B cell (primary cell): ENCODE data around the gene CD59. TPM values are rescaled to one million over a fixed set of nuclear protein-coding genes. Genes with fewer than 3 reads are reported as not detected.

Experiments
- ATAC-seq: fragments of 200-7000 bp; cut with Tn5 transposase; one replicate; pipeline ENCODE4 v1.10.0; 2021; ENCODE audit warnings: low read depth, mild to moderate bottlenecking, moderate number of reproducible peaks, moderate library complexity
- CTCF ChIA-PET: fragments of 350-600 bp; sonication (Branson Sonifier 250); formaldehyde crosslinking; loops from one replicate; lab custom pipeline; 2021; ENCODE audit warnings: antibody characterized with exemption, inconsistent platforms; lab: Charles Lee
- POLR2A ChIA-PET: fragments of 350-600 bp; sonication (Branson Sonifier 250); formaldehyde crosslinking; loops from one replicate; lab custom pipeline; 2021; ENCODE audit warnings: antibody characterized with exemption; lab: Charles Lee
- DNase-seq: peaks from one replicate; pipeline ENCODE4 v3.0.0; 2013
- H2AFZ ChIP-seq: 2 replicates; pipeline ENCODE4 v1.6.1; 2012; ENCODE audit warnings: mild to moderate bottlenecking, low read depth, low read length; ENCODE audit not compliant: insufficient read depth, poor library complexity, severe bottlenecking
- H3K27ac ChIP-seq, 2 donors: 1 replicate in 1 of 2; 2 replicates in 1 of 2; pipeline ENCODE4 v1.5.1; 2012 to 2013; ENCODE audit warnings: low read length in 2 of 2, mild to moderate bottlenecking in 2 of 2, moderate library complexity in 1 of 2
- H3K27me3 ChIP-seq, 4 experiments: fragments of 200-600 bp in 1 of 4; sonication (generic) in 1 of 4; replicated peaks in 1 of 4; 1 replicate in 2 of 4; 2 replicates in 2 of 4; pipeline versions ENCODE4 v1.6.1 to v1.7.0; 2013 to 2016; ENCODE audit warnings: low read length in 3 of 4, mild to moderate bottlenecking in 2 of 4, mixed read lengths in 1 of 4, moderate library complexity in 1 of 4; ENCODE audit not compliant: insufficient read depth in 4 of 4, control insufficient read depth in 3 of 4; ENCODE audit errors: control extremely low read depth in 1 of 4
- H3K36me3 ChIP-seq, 2 experiments: replicated peaks in 1 of 2; 1 replicate in 1 of 2; 2 replicates in 1 of 2; pipeline versions ENCODE4 v1.6.1 to v1.7.1; 2013; ENCODE audit warnings: low read length in 1 of 2; ENCODE audit not compliant: insufficient read depth in 2 of 2, control insufficient read depth in 1 of 2; ENCODE audit errors: control extremely low read depth in 1 of 2, extremely low read depth in 1 of 2
- H3K4me1 ChIP-seq, 2 donors: fragments of 200-600 bp in 1 of 2; sonication (generic) in 1 of 2; 1 replicate in 1 of 2; 2 replicates in 1 of 2; pipeline versions ENCODE4 v1.5.1 to v1.6.1; 2013 to 2017; ENCODE audit warnings: low read length in 2 of 2; ENCODE audit not compliant: control insufficient read depth in 2 of 2, insufficient read depth in 2 of 2
- H3K4me2 ChIP-seq: replicated peaks from 2 replicates; pipeline ENCODE3; 2012; ENCODE audit warnings: mild to moderate bottlenecking, low read depth, low read length; ENCODE audit not compliant: poor library complexity, severe bottlenecking
- H3K4me3 ChIP-seq, 5 experiments: fragments of 200-600 bp in 1 of 5; sonication (generic) in 1 of 5; 1 replicate in 3 of 5; 2 replicates in 2 of 5; pipeline versions ENCODE4 v1.5.1 to v1.7.0; 2011 to 2016; ENCODE audit warnings: low read length in 4 of 5, mild to moderate bottlenecking in 4 of 5, low read depth in 2 of 5, control low read depth in 1 of 5, moderate library complexity in 1 of 5; ENCODE audit not compliant: insufficient read depth in 1 of 5; ENCODE audit errors: control extremely low read depth in 1 of 5, extremely low read depth in 1 of 5
- H3K79me2 ChIP-seq: fragments of 200-600 bp; sonication (generic); one replicate; pipeline ENCODE4 v1.6.0; 2016; ENCODE audit warnings: low read length; ENCODE audit not compliant: control insufficient read depth, insufficient read depth
- H3K9ac ChIP-seq: fragments of 200-600 bp; sonication (generic); 2 replicates; pipeline ENCODE4 v1.6.1; 2017; ENCODE audit warnings: mild to moderate bottlenecking, low read length, moderate library complexity
- H3K9me3 ChIP-seq, 3 donors: one replicate each; pipeline versions ENCODE4 v1.6.1 to v1.7.1; 2013; ENCODE audit warnings: low read length in 2 of 3; ENCODE audit not compliant: control insufficient read depth in 2 of 3, insufficient read depth in 1 of 3; ENCODE audit errors: control extremely low read depth in 1 of 3
- H4K20me1 ChIP-seq: 2 replicates; pipeline ENCODE4 v1.6.0; 2012; ENCODE audit warnings: mild to moderate bottlenecking, low read length; ENCODE audit not compliant: insufficient read depth, control insufficient read depth, poor library complexity, severe bottlenecking
- H3K27ac Mint-ChIP-seq: one replicate; pipeline ENCODE4 v1.8.0; 2021; ENCODE audit warnings: mixed read lengths
- H3K27me3 Mint-ChIP-seq: one replicate; pipeline ENCODE4 v1.8.0; 2021; ENCODE audit warnings: mixed read lengths
- H3K4me1 Mint-ChIP-seq: one replicate; pipeline ENCODE4 v1.8.0; 2021; ENCODE audit warnings: mixed read lengths
- H3K4me3 Mint-ChIP-seq: one replicate; pipeline ENCODE4 v1.8.0; 2021; ENCODE audit warnings: mixed read lengths
- H3K9me3 Mint-ChIP-seq: one replicate; pipeline ENCODE4 v1.8.0; 2022; ENCODE audit warnings: mixed read lengths; ENCODE audit not compliant: insufficient read depth
- CTCF ChIP-seq: fragments of 200-600 bp; IDR thresholded peaks from one replicate; pipeline ENCODE4 v1.8.0; 2022; ENCODE audit warnings: antibody characterized with exemption, mild to moderate bottlenecking
- EZH2 ChIP-seq: IDR thresholded peaks from 2 replicates; pipeline ENCODE4 v1.6.1; 2012; ENCODE audit warnings: borderline replicate concordance, low read depth, mild to moderate bottlenecking, moderate library complexity, low read length; ENCODE audit not compliant: insufficient read depth, poor library complexity, severe bottlenecking
- WGBS: methylation state at CpG from one replicate; pipeline ENCODE4 v1.1.5; 2013; ENCODE audit warnings: missing lambda C conversion rate; ENCODE audit not compliant: insufficient coverage; 5-methylcytosine and 5-hydroxymethylcytosine counted together
- intact Hi-C: fragments of 100-400 bp; cut with micrococcal nuclease; formaldehyde crosslinking; loops from one replicate; pipeline ENCODE4 v1.10.0; 2022
- polyA plus RNA-seq: library from polyadenylated mRNA; depleted of rRNA; stranded (reverse); fragments of >200 nt; gene quantifications from 2 replicates; pipeline ENCODE4 v1.2.3, GENCODE V29; 2012
- total RNA-seq, 2 donors: library from RNA; stranded (reverse); fragments of 120-200 nt in 1 of 2; gene quantifications; 1 replicate in 1 of 2; 2 replicates in 1 of 2; pipeline versions ENCODE4 v1.2.3 to v1.2.4, GENCODE V29; 2013 to 2022

CD59 gene
- total and polyA plus RNA-seq, 2 donors (not counting 1 experiment from before 2014, with no cell fraction given): 10.9 to 41.3 TPM

- peaks cover 0 to 38% (median 13%) of the 10 kb centered on the region in 4 experiments for H3K27me3 ChIP-seq
- no peak overlapping the region for H3K9ac ChIP-seq
- no CpG with 5 or more reads among the region's 1 CpG for WGBS
- intact Hi-C loops: loop anchor here (2.0 to 10.0 kb wide), 2 partner anchors 329 to 881 kb away; partner anchors contain the start of genes NAT10 and QSER1
- H3K4me3 Mint-ChIP-seq: peak overlapping the region; percentile 92
- H3K9me3 ChIP-seq: no peaks in the 10 kb centered on the region
- H3K4me2 ChIP-seq: no peak overlapping the region
- ATAC-seq: no peak
- H3K4me3 ChIP-seq: no peak overlapping the region
- no peak overlapping the region for H2AFZ ChIP-seq
- POLR2A ChIA-PET: no interaction called here
- TF ChIP-seq EZH2 (no peak), CTCF (no peak)
- CTCF ChIA-PET: interaction anchor here (0.6 kb wide), 1 partner anchor 53 kb away, joined by 3 read pairs; no protein-coding TSS in a partner anchor
- H3K4me1 Mint-ChIP-seq: peaks cover 35% of the 10 kb centered on the region
- DNase-seq: no peak
- peaks cover 19% of the 10 kb centered on the region for H4K20me1 ChIP-seq
- no peak overlapping the region for H3K27ac ChIP-seq
- peaks cover 30% of the 10 kb centered on the region for H3K27me3 Mint-ChIP-seq
- H3K79me2 ChIP-seq: peaks cover 36% of the 10 kb centered on the region
- no peaks in the 10 kb centered on the region for H3K36me3 ChIP-seq
- peaks cover 21 to 24% of the 10 kb centered on the region in 2 donors for H3K4me1 ChIP-seq
- no peak overlapping the region for H3K27ac Mint-ChIP-seq
- no peaks in the 10 kb centered on the region for H3K9me3 Mint-ChIP-seq
These were observed 39.7 kb upstream of the CD59 start for GRCh38 chr11:33775832-33776470.

GRCh38 chr11:33775467-33775807, 39.2 kb upstream of the CD59 start:
- POLR2A ChIA-PET: no interaction called here
- intact Hi-C loops: loop anchor here (2.0 to 10.0 kb wide), 2 partner anchors 329 to 881 kb away; partner anchors contain the start of genes NAT10 and QSER1
- H3K4me1 Mint-ChIP-seq: peaks cover 37% of the 10 kb centered on the region
- no peak for ATAC-seq
- 100% methylated on average over 2 of the region's 7 CpGs for WGBS
- Histone ChIP-seq H3K36me3 (peaks cover 0 to 2% of the 10 kb centered on the region in 2 experiments), H3K27ac (no peak overlapping the region), H4K20me1 (peaks cover 20% of the 10 kb centered on the region), H3K4me2 (peak overlapping the region; percentile 85), H2AFZ (peak overlapping the region; percentile 87), H3K4me1 (peaks cover 21 to 24% of the 10 kb centered on the region in 2 donors), H3K27me3 (peaks cover 0 to 34% (median 13%) of the 10 kb centered on the region in 4 experiments), H3K79me2 (peaks cover 36% of the 10 kb centered on the region), H3K9ac (no peak overlapping the region), H3K9me3 (no peaks in the 10 kb centered on the region), H3K4me3 (no peak overlapping the region)
- no peak for DNase-seq
- H3K9me3 Mint-ChIP-seq: no peaks in the 10 kb centered on the region
- TF ChIP-seq EZH2 (no peak), CTCF (no peak)
- CTCF ChIA-PET: interaction anchor here (1.0 kb wide), 1 partner anchor 196 kb away, joined by 3 read pairs; no protein-coding TSS in a partner anchor
- peak overlapping the region; percentile 92 for H3K4me3 Mint-ChIP-seq
- H3K27ac Mint-ChIP-seq: no peak overlapping the region
- peaks cover 30% of the 10 kb centered on the region for H3K27me3 Mint-ChIP-seq
